ENCODE measurements around the gene BTBD16.
A peak's percentile ranks its signal among the peaks of the same experiment; 100 is the strongest.

Gene BTBD16

GRCh38 chr10:122293961-122294380, 22.9 kb downstream of the BTBD16 start:
- no peak for DNase-seq (ENCODE audit: low read depth in 2 of 2, low spot score in 1 of 2)

GRCh38 chr10:122294511-122295450, 23.7 kb downstream of the BTBD16 start:
- no peak for DNase-seq (ENCODE audit: low read depth in 2 of 2, low spot score in 1 of 2)

- no peak for DNase-seq (ENCODE audit: low read depth in 2 of 2, low spot score in 1 of 2)
Measured at GRCh38 chr10:122295451-122295809, 24.3 kb downstream of the BTBD16 start.

- no peak for DNase-seq (ENCODE audit: low read depth in 2 of 2, low spot score in 1 of 2)
Measured at GRCh38 chr10:122296363-122297120, 25.4 kb downstream of the BTBD16 start.

- no peak for DNase-seq (ENCODE audit: low read depth in 2 of 2, low spot score in 1 of 2)
Measured at GRCh38 chr10:122297583-122297982, 26.5 kb downstream of the BTBD16 start.

GRCh38 chr10:122298206-122298597, 27.1 kb downstream of the BTBD16 start:
- DNase-seq (ENCODE audit: low read depth in 2 of 2, low spot score in 1 of 2): no peak

GRCh38 chr10:122298598-122299301, 27.7 kb downstream of the BTBD16 start:
- peak; percentile 15 to 32 for DNase-seq (ENCODE audit: low read depth in 2 of 2, low spot score in 1 of 2)

- no peak for DNase-seq (ENCODE audit: low read depth in 2 of 2, low spot score in 1 of 2)
Measured at GRCh38 chr10:122299423-122300075, 28.5 kb downstream of the BTBD16 start.

GRCh38 chr10:122301055-122301810, 30.1 kb downstream of the BTBD16 start:
- DNase-seq (ENCODE audit: low read depth in 2 of 2, low spot score in 1 of 2): no peak

GRCh38 chr10:122301811-122302115, 30.7 kb downstream of the BTBD16 start:
- DNase-seq (ENCODE audit: low read depth in 2 of 2, low spot score in 1 of 2): no peak

GRCh38 chr10:122302315-122302714, 31.2 kb downstream of the BTBD16 start:
- no peak for DNase-seq (ENCODE audit: low read depth in 2 of 2, low spot score in 1 of 2)

GRCh38 chr10:122303271-122304053, 32.4 kb downstream of the BTBD16 start:
- DNase-seq (ENCODE audit: low read depth in 2 of 2, low spot score in 1 of 2): no peak

GRCh38 chr10:122304054-122304579, 33.0 kb downstream of the BTBD16 start:
- no peak for DNase-seq (ENCODE audit: low read depth in 2 of 2, low spot score in 1 of 2)

GRCh38 chr10:122306282-122306681, 35.2 kb downstream of the BTBD16 start:
- no peak for DNase-seq (ENCODE audit: low read depth in 2 of 2, low spot score in 1 of 2)

- no peak for DNase-seq (ENCODE audit: low read depth in 2 of 2, low spot score in 1 of 2)
Measured at GRCh38 chr10:122306744-122307143, 35.6 kb downstream of the BTBD16 start.

- DNase-seq (ENCODE audit: low read depth in 2 of 2, low spot score in 1 of 2): no peak
Measured at GRCh38 chr10:122307669-122308416, 36.7 kb downstream of the BTBD16 start.

GRCh38 chr10:122308417-122309141, 37.5 kb downstream of the BTBD16 start:
- no peak for DNase-seq (ENCODE audit: low read depth in 2 of 2, low spot score in 1 of 2)
